Measurements from ENCODE around the gene TOR1A. TPM values are rescaled to one million over a fixed set of nuclear protein-coding genes. Genes with fewer than 3 reads are reported as not detected.

Gene TOR1A
- total RNA-seq, 1 donor from 2014 or later = 30.0 TPM

- Histone ChIP-seq H3K4me3 (no peak overlapping the region), H3K27ac (no peak overlapping the region)
Observed at GRCh38 chr9:129840034-129840433, 16.1 kb upstream of the TOR1A start.

GRCh38 chr9:129839324-129840023 lies 15.5 kb upstream of the TOR1A start:
- no peak for DNase-seq (ENCODE audit: extremely low spot score in 2 of 2)
- intact Hi-C loops (cut with DNase I) = no loop called here
- Histone ChIP-seq H3K27ac (no peak overlapping the region), H3K9me3 (no peaks in the 10 kb centered on the region), H3K36me3 (no peaks in the 10 kb centered on the region), H3K4me1 (peaks cover 46% of the 10 kb centered on the region), H3K4me3 (no peak overlapping the region), H3K27me3 (no peaks in the 10 kb centered on the region)
- TF ChIP-seq POLR2AphosphoS5 (IDR thresholded peaks at IDR 0.05; ENCODE audit: insufficient read depth in 1 of 2, low read depth in 1 of 2) (no peak), CTCF (IDR thresholded peaks at IDR 0.05) (no peak), POLR2A (IDR thresholded peaks at IDR 0.05) (no peak)

More at GRCh38 chr9:129840034-129840433, 16.1 kb upstream of the TOR1A start:
- H3K4me1 ChIP-seq = peaks cover 44% of the 10 kb centered on the region
- no peak for TF ChIP-seq POLR2A (IDR thresholded peaks at IDR 0.05)
- no peak for TF ChIP-seq CTCF (IDR thresholded peaks at IDR 0.05)
- TF ChIP-seq POLR2AphosphoS5 (IDR thresholded peaks at IDR 0.05; ENCODE audit: insufficient read depth in 1 of 2, low read depth in 1 of 2) = no peak
- no peak for DNase-seq (ENCODE audit: extremely low spot score in 2 of 2)
- intact Hi-C loops (cut with DNase I) = no loop called here
- no peaks in the 10 kb centered on the region for H3K27me3 ChIP-seq
- no peaks in the 10 kb centered on the region for H3K36me3 ChIP-seq
- H3K9me3 ChIP-seq = no peaks in the 10 kb centered on the region

GRCh38 chr9:129838707-129839259 lies 14.8 kb upstream of the TOR1A start:
- no peak overlapping the region for H3K4me3 ChIP-seq
- TF ChIP-seq POLR2AphosphoS5 (IDR thresholded peaks at IDR 0.05; ENCODE audit: insufficient read depth in 1 of 2, low read depth in 1 of 2) = no peak
- TF ChIP-seq POLR2A (IDR thresholded peaks at IDR 0.05) = no peak
- no peak for TF ChIP-seq CTCF (IDR thresholded peaks at IDR 0.05)
- H3K27ac ChIP-seq = no peak overlapping the region
- no peaks in the 10 kb centered on the region for H3K27me3 ChIP-seq
- intact Hi-C loops (cut with DNase I) = no loop called here
- peaks cover 53% of the 10 kb centered on the region for H3K4me1 ChIP-seq
- H3K36me3 ChIP-seq = no peaks in the 10 kb centered on the region
- DNase-seq (ENCODE audit: extremely low spot score in 2 of 2) = no peak
- H3K9me3 ChIP-seq = no peaks in the 10 kb centered on the region

GRCh38 chr9:129836311-129837007 lies 12.5 kb upstream of the TOR1A start:
- H3K9me3 ChIP-seq = no peaks in the 10 kb centered on the region
- TF ChIP-seq POLR2A (IDR thresholded peaks at IDR 0.05) = no peak
- no peak for TF ChIP-seq POLR2AphosphoS5 (IDR thresholded peaks at IDR 0.05; ENCODE audit: insufficient read depth in 1 of 2, low read depth in 1 of 2)
- no peak for TF ChIP-seq CTCF (IDR thresholded peaks at IDR 0.05)
- peaks cover 0 to 19% of the 10 kb centered on the region in 2 donors for H3K36me3 ChIP-seq
- intact Hi-C loops (cut with DNase I) = no loop called here
- peaks cover 56% of the 10 kb centered on the region for H3K4me1 ChIP-seq
- no peak for DNase-seq (ENCODE audit: extremely low spot score in 2 of 2)
- peak overlapping the region; percentile 91 to 95 for H3K4me3 ChIP-seq
- H3K27ac ChIP-seq = peak overlapping the region; percentile 87
- H3K27me3 ChIP-seq = no peaks in the 10 kb centered on the region

Measured in vagina (tissue), 2 donors.